GM18868 (cell line): ENCODE data around the gene ZKSCAN8.

ENCODE experiments used
- ATAC-seq: cut with Tn5 transposase; IDR thresholded peaks from one replicate; pipeline ENCODE4 v1.9.1; 2021; ENCODE audit warnings: mild to moderate bottlenecking, moderate library complexity; ENCODE audit not compliant: unreplicated experiment

The ZKSCAN8 gene

GRCh38 chr6:28139860-28140543 is 1.7 kb upstream of the ZKSCAN8 start:
- no peak for ATAC-seq

- no peak for ATAC-seq
These were observed 1.1 kb upstream of the ZKSCAN8 start for GRCh38 chr6:28140616-28141015.

- ATAC-seq, result no peak
These were observed 763 bp downstream of the ZKSCAN8 start for GRCh38 chr6:28142446-28142845.

- no peak for ATAC-seq
These were observed 3.5 kb downstream of the ZKSCAN8 start for GRCh38 chr6:28145231-28145630.

GRCh38 chr6:28152531-28152930 is 10.8 kb downstream of the ZKSCAN8 start:
- ATAC-seq, result no peak

- ATAC-seq, result no peak
These were observed 11.9 kb downstream of the ZKSCAN8 start for GRCh38 chr6:28153546-28153945.

- ATAC-seq, result no peak
These were observed 12.7 kb downstream of the ZKSCAN8 start for GRCh38 chr6:28154357-28154756.

GRCh38 chr6:28158318-28158717 is 16.6 kb downstream of the ZKSCAN8 start:
- ATAC-seq, result no peak

- no peak for ATAC-seq
These were observed 17.4 kb downstream of the ZKSCAN8 start for GRCh38 chr6:28159029-28159607.

GRCh38 chr6:28160233-28160632 is 18.6 kb downstream of the ZKSCAN8 start:
- no peak for ATAC-seq

GRCh38 chr6:28161410-28162079 is 19.9 kb downstream of the ZKSCAN8 start:
- peak; percentile 98 for ATAC-seq

- no peak for ATAC-seq
These were observed 23.9 kb downstream of the ZKSCAN8 start for GRCh38 chr6:28165563-28165962.

- ATAC-seq, result no peak
These were observed 25.4 kb downstream of the ZKSCAN8 start for GRCh38 chr6:28167068-28167467.

- no peak for ATAC-seq
These were observed 26.2 kb downstream of the ZKSCAN8 start for GRCh38 chr6:28167926-28168325.

GRCh38 chr6:28171271-28171670 is 29.6 kb downstream of the ZKSCAN8 start:
- no peak for ATAC-seq

GRCh38 chr6:28172006-28172405 is 30.3 kb downstream of the ZKSCAN8 start:
- no peak for ATAC-seq

GRCh38 chr6:28176373-28176772 is 34.7 kb downstream of the ZKSCAN8 start:
- no peak for ATAC-seq

- ATAC-seq, result no peak
These were observed 40.6 kb downstream of the ZKSCAN8 start for GRCh38 chr6:28182255-28182654.

GRCh38 chr6:28188111-28188979 is 46.7 kb downstream of the ZKSCAN8 start:
- no peak for ATAC-seq

GRCh38 chr6:28200020-28200419 is 58.3 kb downstream of the ZKSCAN8 start:
- no peak for ATAC-seq

- no peak for ATAC-seq
These were observed 61.5 kb downstream of the ZKSCAN8 start for GRCh38 chr6:28203201-28203600.
